ENCODE results near the gene C4A.

DNA sequence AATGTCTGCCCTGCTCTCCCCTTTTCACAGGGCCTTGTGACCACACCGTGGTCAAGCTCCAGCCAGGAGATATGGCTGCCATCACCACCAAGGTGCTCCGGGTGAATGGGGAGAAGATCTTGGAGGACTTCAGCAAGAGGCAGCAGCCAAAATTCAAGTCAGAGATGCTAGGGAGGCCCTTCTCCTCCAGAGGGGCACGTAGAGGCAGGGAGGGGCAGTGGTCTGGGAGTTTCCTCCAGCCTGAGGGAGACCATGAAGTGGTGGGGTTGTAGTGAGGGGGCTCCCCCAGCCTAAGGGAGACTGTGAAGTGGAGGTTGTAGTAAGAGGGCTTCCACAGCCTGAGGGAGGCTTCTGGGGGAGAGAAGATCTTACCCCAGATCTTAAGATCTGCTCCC is 13.9 kb upstream of the C4A start:
- TF ChIP-seq RFX5 (IDR thresholded peaks at IDR 0.05; ENCODE audit: low read depth, low read length) = no peak
- TF ChIP-seq RCOR1 (IDR thresholded peaks at IDR 0.05; ENCODE audit: insufficient replicate concordance, low read length) = no peak
- TF ChIP-seq, protein P1, sequence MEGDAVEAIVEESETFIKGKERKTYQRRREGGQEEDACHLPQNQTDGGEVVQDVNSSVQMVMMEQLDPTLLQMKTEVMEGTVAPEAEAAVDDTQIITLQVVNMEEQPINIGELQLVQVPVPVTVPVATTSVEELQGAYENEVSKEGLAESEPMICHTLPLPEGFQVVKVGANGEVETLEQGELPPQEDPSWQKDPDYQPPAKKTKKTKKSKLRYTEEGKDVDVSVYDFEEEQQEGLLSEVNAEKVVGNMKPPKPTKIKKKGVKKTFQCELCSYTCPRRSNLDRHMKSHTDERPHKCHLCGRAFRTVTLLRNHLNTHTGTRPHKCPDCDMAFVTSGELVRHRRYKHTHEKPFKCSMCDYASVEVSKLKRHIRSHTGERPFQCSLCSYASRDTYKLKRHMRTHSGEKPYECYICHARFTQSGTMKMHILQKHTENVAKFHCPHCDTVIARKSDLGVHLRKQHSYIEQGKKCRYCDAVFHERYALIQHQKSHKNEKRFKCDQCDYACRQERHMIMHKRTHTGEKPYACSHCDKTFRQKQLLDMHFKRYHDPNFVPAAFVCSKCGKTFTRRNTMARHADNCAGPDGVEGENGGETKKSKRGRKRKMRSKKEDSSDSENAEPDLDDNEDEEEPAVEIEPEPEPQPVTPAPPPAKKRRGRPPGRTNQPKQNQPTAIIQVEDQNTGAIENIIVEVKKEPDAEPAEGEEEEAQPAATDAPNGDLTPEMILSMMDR (conservative IDR thresholded peaks at IDR 0.05; ENCODE audit: low read depth, low read length) = no peak
- TF ChIP-seq POLR2A (IDR thresholded peaks at IDR 0.05; ENCODE audit: low read depth, low read length) = no peak
- TF ChIP-seq MXI1 (IDR thresholded peaks at IDR 0.05; ENCODE audit: borderline replicate concordance, low read depth, low read length) = no peak
- TF ChIP-seq CHD1 (IDR thresholded peaks at IDR 0.05; ENCODE audit: low read depth, low read length) = no peak
